HepG2 (cell line): ENCODE results near the gene ABI3. TPM values are rescaled to one million over a fixed set of nuclear protein-coding genes. Genes with fewer than 3 reads are reported as not detected.

Experiments
- CCDC6 ChIP-seq: sonication (generic); formaldehyde crosslinking; IDR thresholded peaks from 2 replicates; pipeline ENCODE4 v1.8.1; 2022; ENCODE audit warnings: mild to moderate bottlenecking, missing genetic modification reagents, moderate library complexity
- CREB1 ChIP-seq, 2 experiments: fragments of 450-650 bp in 1 of 2; IDR thresholded peaks; 2 replicates each; pipeline ENCODE4 v1.6.1; 2016 to 2017; ENCODE audit warnings: control low read depth in 1 of 2, mild to moderate bottlenecking in 1 of 2, missing compliant biosample characterization in 1 of 2, missing genetic modification characterization in 1 of 2
- GTF2F1 ChIP-seq: fragments of 150-350 bp; IDR thresholded peaks from 2 replicates; pipeline ENCODE4 v1.6.1; 2014; ENCODE audit warnings: low read length
- JUN ChIP-seq: sonication (generic); formaldehyde crosslinking; IDR thresholded peaks from 2 replicates; pipeline ENCODE4 v1.4.0; 2020; ENCODE audit warnings: mild to moderate bottlenecking, missing genetic modification reagents
- MLX ChIP-seq: IDR thresholded peaks from 2 replicates; pipeline ENCODE4 v1.6.1; 2016
- MXD1 ChIP-seq: sonication (generic); formaldehyde crosslinking; IDR thresholded peaks from 2 replicates; pipeline ENCODE4 v1.4.0; 2020; ENCODE audit warnings: mild to moderate bottlenecking, missing genetic modification reagents
- NFRKB ChIP-seq: fragments of 450-650 bp; IDR thresholded peaks from 2 replicates; pipeline ENCODE4 v1.6.1; 2017
- POGK ChIP-seq: sonication (generic); formaldehyde crosslinking; conservative IDR thresholded peaks from 2 replicates; pipeline ENCODE4 v1.8.0; 2022; ENCODE audit warnings: mild to moderate bottlenecking, moderate library complexity, missing genetic modification reagents
- PREB ChIP-seq: sonication (generic); formaldehyde crosslinking; IDR thresholded peaks from 2 replicates; pipeline ENCODE4 v1.4.0; 2020; ENCODE audit warnings: missing genetic modification reagents
- PTBP1 ChIP-seq: fragments of 200-400 bp; formaldehyde crosslinking; IDR thresholded peaks from 2 replicates; pipeline ENCODE4 v1.6.1; 2018; ENCODE audit warnings: low read length, low read depth; ENCODE audit not compliant: poor library complexity, severe bottlenecking
- ZBED4 ChIP-seq: sonication (generic); formaldehyde crosslinking; IDR thresholded peaks from 2 replicates; pipeline ENCODE4 v1.4.0; 2020; ENCODE audit warnings: missing genetic modification reagents, borderline replicate concordance
- ZBTB37 ChIP-seq: sonication (generic); formaldehyde crosslinking; IDR thresholded peaks from 2 replicates; pipeline ENCODE4 v1.4.0; 2020; ENCODE audit warnings: mild to moderate bottlenecking, missing genetic modification reagents
- ZNF251 ChIP-seq: sonication (generic); formaldehyde crosslinking; IDR thresholded peaks from 2 replicates; pipeline ENCODE4 v1.9.0; 2021; ENCODE audit warnings: mild to moderate bottlenecking, missing genetic modification reagents
- ZNF253 ChIP-seq: sonication (generic); formaldehyde crosslinking; IDR thresholded peaks from 2 replicates; pipeline ENCODE4 v1.8.0; 2022; ENCODE audit warnings: mild to moderate bottlenecking, missing genetic modification reagents, borderline replicate concordance
- ZNF33B ChIP-seq: sonication (generic); formaldehyde crosslinking; IDR thresholded peaks from 2 replicates; pipeline ENCODE4 v1.5.1; 2020; ENCODE audit warnings: mild to moderate bottlenecking, missing genetic modification reagents
- ZNF446 ChIP-seq: sonication (generic); formaldehyde crosslinking; IDR thresholded peaks from 2 replicates; pipeline ENCODE4 v1.5.0; 2020; ENCODE audit warnings: mild to moderate bottlenecking, missing genetic modification reagents
- ZNF891 ChIP-seq: sonication (generic); formaldehyde crosslinking; IDR thresholded peaks from 2 replicates; pipeline ENCODE4 v1.5.0; 2020; ENCODE audit warnings: mild to moderate bottlenecking, missing genetic modification reagents
- ZSCAN29 ChIP-seq: sonication (generic); formaldehyde crosslinking; conservative IDR thresholded peaks from 2 replicates; pipeline ENCODE4 v1.4.0; 2020; ENCODE audit warnings: mild to moderate bottlenecking, missing genetic modification reagents
- polyA plus RNA-seq, 8 experiments: library from polyadenylated mRNA; depleted of rRNA in 3 of 8; stranded (reverse) in 7 of 8; unstranded in 1 of 8; fragments of >200 nt; fragmentation: Illumina TruSeq in 4 of 8; extraction: Trizol in 4 of 8; gene quantifications; 2 replicates each; pipeline versions ENCODE4 v1.2.1 to v1.2.3, GENCODE V29; 2011 to 2016; ENCODE audit warnings: low read depth in 4 of 8, missing spikeins in 1 of 8, mixed read lengths in 1 of 8; ENCODE audit not compliant: insufficient read depth in 1 of 8
- total RNA-seq, 5 experiments: library from RNA; depleted of rRNA; stranded (reverse); fragments of >200 nt; fragmentation: Illumina TruSeq; extraction: Trizol; gene quantifications; 2 replicates each; pipeline ENCODE4 v1.2.3, GENCODE V29; 2016; ENCODE audit warnings: low read depth in 1 of 5

Gene ABI3
- total and polyA plus RNA-seq, 2 of the 13 experiments (the other 11 are each of a cell fraction or from before 2014, with no cell fraction given), result not detected

- no peak for TF ChIP-seq ZBTB37 (CRISPR knock-in tag)
- no peak for TF ChIP-seq MLX (CRISPR knock-in tag)
- TF ChIP-seq ZNF891, result 0 out of 2 replicates have a peak, but pooled peaks have one; percentile 14
- no peak for TF ChIP-seq CCDC6 (CRISPR knock-in tag)
- TF ChIP-seq PREB (CRISPR knock-in tag), result no peak
- TF ChIP-seq ZNF251 (CRISPR knock-in tag), result no peak
- TF ChIP-seq ZNF446 (CRISPR knock-in tag), result no peak
- TF ChIP-seq MXD1, result no peak
- TF ChIP-seq ZBED4, result no peak
- TF ChIP-seq NFRKB, result no peak
- TF ChIP-seq CREB1 (IDR thresholded peaks at IDR 0.05), result no peak
- TF ChIP-seq CREB1 (CRISPR knock-in tag; IDR thresholded peaks at IDR 0.05), result no peak
- no peak for TF ChIP-seq GTF2F1
- TF ChIP-seq ZNF253, result no peak
- no peak for TF ChIP-seq ZNF33B (CRISPR knock-in tag)
- TF ChIP-seq ZSCAN29, result no peak
- no peak for TF ChIP-seq JUN (CRISPR knock-in tag)
- TF ChIP-seq PTBP1, result no peak
- no peak for TF ChIP-seq POGK (CRISPR knock-in tag)
These were observed 13.2 kb downstream of the ABI3 start (continued) for GRCh38 chr17:49223517-49224197.
